HS-5 (cell line): ENCODE results near the gene SH2B2.
"Not testable (repeated sequence)": the region's sequence is repeated elsewhere in the genome, so short reads cannot be mapped to it uniquely, and the experiment has no call there.

Source experiments
- DNase-seq: peaks from one replicate; pipeline ENCODE4 v3.0.0-alpha.2; 2012; ENCODE audit warnings: low read depth

The SH2B2 gene

DNA sequence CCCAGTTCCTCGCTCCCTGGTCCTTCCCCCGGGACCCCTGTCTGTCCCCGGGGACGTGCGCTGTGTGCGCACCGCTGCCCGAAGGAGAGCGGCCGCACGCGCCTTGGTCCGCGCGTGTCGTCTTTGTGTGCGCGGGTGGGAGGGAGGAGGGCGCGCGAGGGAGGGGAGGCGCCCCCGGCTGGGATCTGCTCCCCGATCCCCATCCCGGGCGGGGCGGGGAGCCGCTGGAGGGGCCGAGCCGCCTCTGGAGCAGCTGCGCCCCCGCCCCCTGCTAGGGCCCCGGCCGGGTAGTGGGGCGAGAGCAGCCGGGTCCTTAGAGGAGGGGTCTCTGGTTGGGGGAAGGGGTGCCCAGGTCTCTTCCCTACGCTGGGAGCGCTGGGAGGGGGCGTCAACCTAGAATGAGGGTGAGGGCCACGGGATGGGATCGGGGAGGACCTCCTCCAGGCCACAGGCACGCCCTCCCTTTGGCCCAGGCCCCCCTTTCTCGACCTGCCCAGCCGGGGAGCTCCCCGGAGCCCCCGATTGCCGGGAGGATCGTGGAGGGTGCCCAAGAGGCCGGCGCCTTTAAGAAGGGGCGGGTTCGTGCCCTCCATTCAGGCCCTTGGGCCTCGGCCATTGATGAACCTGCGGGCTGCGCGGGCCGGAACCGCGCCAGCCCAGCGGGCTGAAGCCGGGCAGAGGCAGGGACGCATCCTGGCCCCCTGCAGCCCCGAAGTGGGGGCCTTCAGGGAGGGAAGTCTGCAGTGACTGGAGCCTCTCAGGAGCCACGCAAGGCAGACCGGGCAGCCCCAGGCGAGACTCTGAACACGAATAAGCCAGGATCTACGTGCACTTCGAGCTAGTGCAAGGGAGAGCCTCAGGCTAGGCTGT is 678 bp downstream of the SH2B2 start:
- no peak for DNase-seq

DNA sequence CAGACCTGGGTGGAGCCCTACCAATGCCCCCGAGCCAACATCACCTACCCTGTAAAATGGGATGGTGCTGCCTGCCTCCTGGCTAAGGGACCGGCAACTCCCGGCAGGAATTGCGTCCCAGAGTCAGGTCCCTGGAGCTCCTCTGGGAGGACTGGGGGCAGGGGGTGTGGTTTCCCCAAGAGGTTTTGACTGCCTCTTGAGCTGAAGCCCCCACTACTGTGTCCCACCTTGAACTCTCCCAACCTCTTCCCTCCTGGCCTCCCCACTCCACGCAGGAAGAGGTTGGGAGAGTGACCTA is 1.3 kb downstream of the SH2B2 start:
- DNase-seq: no peak

DNA sequence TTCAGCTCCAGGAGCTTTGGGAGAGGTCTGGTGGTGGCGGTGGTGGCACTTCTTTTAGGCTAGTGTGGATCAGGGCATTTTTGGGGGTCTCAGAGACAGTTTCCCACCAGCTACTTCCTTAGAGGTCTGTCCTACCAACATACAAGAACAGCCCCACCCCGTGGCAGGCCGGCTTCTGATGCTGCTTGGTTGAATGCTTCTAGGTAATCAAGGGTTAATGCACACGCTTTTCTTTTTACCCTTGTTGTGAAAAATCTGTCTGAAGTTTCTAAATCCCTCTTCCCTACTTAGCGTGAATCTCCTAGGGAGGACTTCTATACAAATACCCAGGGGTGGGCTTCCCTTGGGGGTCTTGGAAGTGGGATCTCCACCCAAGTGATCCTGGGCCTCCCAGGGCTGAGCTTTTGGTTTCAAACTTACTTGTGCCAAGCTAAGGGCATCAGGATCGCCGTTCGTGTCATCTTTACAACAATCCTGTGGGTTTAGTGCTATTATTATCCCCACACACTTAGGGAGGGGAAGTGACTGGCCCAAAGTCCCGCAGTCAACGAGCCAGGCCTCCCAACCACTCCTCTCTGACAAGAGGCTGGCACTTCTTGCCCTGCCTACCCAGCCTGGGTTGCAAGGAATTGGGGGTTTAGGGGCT is 1.7 kb downstream of the SH2B2 start:
- DNase-seq: no peak

DNA sequence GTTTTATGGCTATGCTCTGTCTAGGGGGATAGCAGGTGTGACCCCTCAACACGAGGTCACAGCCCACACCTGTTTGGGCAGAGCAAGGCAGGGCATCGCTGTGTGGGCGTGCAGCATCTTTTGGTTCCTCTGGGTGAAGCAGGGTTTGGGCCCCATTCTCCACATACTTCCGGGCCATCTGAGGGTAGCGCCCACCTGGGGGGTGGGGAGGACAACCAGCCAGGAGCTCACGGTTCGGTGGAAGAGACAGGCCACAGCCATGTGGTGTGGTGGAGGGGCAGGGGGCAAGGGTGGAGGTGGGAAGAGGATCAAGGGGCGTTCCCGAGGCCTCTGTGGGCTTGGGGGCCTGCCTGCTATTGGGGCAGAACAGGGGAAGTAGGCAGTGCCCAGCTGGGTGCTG is 2.4 kb downstream of the SH2B2 start:
- no peak for DNase-seq

DNA sequence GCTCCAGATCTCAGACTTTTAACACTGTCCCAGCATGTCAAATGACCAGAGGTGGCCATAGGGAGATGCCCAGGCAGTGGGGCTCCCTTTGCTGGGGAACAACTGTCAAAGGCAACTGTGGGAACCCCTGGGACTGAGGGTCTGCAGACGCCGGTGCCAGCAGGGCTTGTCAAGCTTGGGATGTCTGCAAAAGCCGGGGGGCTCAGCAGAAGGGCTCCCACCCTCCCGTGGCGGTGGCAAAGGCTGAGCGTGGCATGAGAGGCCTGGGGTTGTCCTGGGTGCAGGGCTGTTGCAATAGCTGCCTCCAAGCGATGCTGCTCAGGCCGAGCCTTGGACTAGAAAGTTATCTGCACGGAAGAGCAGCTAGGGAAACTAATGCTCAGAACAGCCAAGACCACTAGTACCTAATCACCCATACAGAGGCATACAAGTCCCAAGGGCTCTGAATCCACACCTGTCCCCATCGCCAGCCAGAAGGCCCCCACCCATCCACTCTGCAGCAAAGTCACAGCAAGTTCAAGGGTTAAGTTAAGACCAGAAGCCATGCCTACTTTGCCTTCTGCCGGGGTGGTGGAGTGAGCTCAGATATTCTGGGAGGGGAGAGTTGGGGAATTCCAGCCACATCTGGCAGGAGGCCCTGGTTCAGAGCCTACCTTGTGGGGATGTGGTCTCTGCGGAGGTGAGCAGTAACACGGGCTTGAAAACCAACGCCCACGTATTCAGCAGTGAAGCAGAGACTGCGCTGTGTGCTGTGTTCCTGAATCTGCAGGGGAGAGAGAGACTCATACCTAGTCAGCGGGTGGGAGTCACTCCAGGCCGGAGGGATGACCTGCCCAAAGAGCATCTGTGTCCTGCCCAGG is 4.6 kb downstream of the SH2B2 start:
- DNase-seq: no peak

DNA sequence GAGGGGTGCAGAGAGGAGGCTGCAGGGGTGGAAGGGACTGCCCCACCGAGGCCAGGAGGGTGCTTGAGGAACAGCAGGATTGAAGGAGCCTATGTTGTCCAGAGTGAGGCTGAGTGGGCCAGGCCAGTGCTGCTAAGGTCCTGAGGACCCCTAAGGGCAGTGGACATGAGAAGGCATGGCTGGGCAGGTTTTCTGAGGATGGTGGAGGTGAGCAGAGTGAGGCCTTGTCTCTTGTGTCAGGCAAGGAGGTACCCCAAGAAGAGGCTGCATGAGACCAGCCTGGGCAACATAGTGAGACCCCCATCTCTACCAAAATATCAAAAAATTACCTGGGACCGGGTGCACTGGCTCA is 5.2 kb downstream of the SH2B2 start:
- DNase-seq: no peak

DNA sequence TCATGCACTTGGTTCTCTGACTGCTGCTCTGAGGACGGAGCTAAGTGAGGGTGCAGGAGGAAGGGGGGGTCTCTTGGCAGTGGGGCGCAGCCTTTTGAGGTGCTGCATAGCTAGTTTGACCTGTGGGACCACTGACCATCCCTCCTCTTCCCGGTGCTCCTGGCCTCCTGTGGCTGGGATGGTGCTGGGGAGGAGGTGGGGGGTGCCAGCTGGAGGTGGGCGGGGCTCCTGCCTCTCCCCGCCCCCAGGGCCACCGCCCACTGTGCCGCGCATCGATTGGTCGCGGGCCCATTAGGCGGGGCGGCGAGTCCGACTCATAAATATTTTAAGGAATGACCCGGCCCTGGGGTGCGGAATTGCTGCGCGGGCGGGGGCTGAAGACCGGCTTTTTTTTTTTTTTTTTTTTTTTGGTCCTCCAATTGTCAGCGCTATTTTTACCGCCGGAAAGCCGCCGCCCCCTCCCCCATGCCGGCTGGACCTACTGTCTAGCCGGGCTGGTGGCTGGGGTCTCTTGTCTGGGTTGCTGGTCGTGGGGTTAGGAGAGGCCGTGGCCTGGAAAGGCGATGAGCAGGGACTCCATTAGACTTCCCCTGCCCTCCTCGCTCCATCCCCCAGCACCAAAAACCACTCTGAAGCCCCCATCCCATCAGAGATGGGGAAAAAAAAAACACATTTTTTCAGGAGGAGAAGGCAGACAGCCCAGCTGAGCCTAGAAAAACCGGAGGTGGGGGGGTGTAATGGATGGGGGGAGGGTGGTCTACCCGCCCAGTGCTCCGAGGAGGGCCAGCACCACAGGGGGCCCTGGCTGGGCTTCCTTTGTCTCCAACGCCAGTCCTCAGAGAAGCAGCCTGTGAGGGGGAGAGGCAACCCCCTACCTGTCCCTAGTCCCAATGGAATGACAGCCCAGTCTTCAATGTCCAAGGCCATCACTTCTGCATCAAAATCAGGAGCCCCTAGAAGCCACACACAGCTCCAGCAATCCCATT is 6.4 kb downstream of the SH2B2 start:
- DNase-seq: no peak

DNA sequence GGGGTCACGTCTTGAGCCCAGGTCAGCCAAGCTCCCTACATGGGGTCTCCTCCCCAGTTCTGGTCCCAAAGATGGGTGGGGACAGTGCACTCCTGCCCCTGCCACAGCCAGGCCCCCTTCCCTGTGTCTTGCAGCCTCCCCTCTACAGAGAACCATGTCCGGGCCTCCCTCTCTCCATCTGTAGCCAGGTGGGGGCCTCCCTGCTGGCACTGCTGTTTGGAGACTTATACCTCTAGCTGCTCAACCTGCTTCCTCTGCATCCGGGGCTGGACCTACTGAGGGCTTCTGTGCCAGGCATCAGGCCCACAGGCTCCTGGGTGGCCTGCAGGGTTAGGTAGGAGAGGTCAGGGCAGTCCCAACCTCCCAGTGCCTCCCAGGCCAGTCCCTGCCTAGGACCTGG is 7.9 kb downstream of the SH2B2 start:
- no peak for DNase-seq

DNA sequence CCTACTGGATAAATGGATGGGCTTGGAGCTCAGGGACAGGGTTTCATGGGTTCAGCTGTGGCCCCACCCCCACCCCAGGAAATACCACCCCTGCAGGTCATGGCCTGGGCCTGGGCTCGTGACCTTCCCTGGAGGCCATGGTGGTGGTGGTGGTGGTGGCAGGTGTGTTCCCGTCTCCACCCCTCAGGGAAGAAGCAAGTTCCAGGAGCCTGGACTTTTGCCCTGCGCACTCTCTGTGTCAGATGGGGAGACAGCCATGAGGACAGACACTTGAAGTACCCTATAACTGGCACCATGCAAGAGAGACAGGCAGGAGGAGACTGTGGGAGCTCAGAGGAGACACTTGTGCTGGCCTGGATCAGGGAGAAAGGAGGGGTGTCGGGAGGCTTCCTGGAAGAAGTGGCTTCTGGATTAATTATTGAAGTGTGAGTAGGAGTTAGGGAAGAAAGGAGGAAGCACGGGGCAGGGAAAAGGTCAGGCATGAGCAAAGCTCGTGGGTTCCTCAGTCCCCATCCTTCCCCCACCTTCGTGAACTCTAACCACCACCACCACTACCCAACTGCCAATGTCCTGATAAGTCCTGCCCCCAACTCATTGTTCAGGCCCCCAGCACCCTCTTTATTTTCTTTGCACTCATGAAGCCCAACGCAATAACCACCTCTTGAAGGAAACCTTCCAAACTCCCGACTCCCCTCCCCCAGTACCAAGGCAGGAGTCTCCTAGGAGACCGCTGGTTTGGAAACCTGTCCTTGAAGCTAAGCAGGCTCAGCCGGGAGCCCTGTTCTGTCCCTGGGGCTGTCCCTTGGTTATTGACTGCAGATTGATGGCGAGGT is 8.9 kb downstream of the SH2B2 start:
- DNase-seq: no peak

DNA sequence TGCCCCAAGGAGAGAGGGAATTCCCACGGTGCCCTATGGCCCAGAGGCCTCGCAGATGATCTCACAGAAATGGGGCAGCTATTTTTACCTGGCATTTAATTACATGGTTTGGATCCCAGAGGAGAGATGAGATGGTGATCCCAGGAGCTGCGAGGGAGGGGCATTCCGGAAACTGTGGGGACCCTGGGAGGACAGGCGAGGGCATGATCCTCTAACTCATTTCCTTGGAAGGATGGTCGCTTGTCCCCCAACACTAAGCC is 9.4 kb downstream of the SH2B2 start:
- DNase-seq: no peak

DNA sequence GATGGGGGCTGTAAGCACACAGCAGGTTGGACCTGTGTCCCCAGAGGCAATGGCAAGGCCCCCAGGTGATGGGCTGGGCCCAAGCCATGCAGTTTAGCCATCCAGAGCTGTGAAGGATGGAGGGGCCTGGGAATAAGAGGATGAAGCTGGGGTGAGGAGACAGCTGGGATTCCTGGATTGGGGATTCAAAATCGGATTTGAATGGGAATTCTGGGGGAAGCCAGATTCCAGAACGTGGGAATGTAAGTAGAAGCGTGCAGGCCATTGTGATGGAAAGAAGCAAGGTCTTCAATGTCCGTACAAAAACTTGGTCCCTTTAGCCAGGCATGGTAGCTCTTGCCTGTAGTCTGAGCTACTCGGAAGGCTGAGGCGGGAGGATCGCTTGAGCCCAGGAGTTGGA is 9.8 kb downstream of the SH2B2 start:
- no peak for DNase-seq

DNA sequence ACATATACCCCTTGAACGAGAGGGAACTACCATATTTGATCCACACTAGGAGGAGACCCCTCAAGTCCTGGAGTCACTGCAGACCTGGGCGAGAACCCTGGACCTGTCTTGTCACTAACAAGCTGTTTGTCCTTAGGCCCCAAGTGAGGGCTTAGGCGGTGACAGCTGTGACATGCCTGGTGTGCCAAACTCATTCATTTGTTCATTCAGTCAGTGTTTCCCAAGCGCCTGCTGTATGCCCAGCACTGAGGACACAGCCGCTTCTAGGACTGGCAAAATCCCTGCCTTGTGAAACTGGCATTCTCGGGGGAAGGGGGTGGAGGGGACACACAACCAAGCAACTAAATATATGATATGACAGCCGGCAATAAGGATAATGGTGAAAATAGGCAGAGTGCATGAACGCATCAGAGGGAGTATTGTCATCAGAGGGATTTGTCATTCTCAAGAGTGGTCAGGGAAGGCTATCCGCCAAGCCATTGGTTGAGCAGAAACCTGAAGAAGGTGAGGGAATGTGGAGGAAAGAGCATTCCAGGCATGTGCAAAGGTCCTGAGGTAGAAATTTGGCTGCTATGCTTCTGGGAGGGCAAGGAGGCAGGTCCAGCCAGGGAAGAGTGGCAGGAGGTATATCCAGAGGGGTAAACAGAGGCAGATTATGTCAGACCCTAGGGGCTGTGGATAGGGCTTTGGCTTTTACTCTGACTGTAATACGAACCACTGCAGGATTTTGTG is 11.0 kb downstream of the SH2B2 start:
- no peak for DNase-seq

DNA sequence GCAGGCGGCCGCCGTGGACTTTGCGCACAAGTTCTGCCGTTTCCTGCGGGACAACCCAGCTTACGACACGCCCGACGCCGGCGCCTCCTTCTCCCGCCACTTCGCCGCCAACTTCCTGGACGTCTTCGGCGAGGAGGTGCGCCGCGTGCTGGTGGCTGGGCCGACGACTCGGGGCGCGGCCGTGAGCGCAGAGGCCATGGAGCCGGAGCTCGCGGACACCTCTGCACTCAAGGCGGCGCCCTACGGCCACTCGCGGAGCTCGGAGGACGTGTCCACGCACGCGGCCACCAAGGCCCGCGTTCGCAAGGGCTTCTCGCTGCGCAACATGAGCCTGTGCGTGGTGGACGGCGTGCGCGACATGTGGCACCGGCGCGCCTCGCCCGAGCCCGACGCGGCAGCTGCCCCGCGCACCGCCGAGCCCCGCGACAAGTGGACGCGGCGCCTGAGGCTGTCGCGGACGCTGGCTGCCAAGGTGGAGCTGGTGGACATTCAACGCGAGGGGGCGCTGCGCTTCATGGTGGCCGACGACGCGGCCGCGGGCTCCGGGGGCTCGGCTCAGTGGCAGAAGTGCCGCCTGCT is 14.1 kb downstream of the SH2B2 start:
- no peak for DNase-seq

DNA sequence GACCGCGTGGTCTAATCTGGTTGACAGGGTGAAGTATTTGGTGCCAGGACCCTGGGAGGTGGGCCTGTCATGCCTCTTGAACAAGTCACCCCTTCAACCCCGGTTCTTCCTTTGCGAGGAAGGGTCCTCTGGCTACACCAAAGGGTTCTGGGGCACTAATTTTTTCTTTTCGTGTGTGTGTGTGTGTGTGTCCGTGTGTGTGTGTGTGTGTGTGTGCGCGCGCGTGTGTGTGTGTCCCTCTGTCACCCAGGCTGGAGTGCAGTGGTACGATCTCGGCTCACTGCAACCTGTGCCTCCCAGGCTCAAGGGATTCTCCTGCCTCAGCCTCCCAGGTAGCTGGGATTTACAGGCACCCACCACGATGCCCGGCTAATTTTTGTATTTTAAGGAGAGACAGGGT is 14.7 kb downstream of the SH2B2 start:
- not testable (repeated sequence) for DNase-seq

DNA sequence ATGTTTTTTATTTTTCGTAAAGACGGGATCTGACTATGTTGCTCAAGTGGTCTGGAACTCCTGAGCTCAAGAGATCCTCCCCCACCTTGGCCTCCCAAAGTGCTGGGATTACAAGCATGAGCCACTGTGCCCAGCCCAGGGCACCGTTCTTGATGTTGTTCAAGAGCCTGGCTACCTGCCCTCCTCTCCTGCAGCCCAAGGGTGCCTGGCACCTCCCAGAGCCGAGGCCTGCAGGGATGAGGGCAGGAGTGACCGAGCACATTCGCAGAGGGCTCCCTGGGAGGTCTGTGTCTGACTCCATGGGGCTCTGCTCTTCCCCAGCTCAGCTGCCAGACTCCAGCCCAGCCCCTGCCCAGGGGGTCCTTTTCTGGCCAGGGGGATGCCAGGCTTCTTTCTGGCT is 15.4 kb downstream of the SH2B2 start:
- DNase-seq: no peak

DNA sequence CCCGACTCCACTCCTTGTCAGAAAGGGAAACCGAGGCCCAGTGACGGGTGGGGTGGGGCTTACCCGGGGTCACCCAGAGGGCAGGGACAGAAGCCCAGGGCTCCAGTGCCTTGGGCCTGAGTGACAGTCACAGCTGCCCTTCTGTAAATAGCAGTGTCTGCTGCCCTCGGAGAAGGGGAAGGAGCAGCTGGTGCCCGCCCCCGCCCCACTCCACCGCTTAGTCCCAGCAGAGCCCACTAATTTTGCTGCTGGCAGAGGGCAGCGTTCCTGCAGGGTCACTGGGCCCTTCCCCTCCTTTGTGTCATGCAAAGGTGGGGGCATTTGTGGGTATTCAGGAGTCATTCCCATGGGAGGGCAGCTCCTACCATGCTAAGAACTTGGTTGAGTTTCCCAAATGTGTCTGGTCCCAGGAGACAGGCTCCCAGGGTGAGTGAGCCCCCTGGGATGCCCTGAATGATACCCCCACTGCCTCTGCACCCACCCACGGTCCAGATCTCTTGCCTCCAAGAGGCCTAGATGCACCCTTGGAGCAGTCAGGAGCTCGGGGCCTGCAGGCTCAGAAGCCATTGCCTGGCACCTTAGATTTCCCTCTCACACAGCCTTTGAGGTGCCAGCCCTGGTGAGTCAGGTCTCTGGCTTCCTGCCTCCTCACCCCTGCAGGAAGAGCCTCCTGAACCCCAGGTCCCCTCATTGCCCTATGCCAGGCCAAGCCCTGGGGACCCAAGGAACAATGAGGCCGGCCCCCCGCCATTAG is 17.2 kb downstream of the SH2B2 start:
- no peak for DNase-seq

DNA sequence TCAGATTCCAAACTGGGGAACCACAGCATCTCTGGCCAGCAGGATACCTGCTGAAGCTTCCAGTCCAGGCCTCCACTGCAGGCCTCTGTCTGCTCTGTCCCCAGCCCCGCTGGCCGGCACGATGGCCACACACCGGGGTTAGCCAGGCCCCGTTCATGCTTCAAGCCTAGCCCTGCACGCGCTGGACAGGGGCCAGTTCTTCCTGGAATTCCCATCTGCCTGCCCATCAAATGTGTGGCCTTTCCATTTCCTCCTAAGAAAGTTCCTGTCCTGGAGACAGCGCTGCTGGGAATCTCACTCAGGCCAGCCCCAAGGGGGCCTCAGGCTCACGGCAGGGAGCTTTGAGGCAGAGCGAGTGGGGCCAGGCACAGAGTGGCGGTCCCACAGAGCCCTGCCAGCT is 18.0 kb downstream of the SH2B2 start:
- DNase-seq: no peak

DNA sequence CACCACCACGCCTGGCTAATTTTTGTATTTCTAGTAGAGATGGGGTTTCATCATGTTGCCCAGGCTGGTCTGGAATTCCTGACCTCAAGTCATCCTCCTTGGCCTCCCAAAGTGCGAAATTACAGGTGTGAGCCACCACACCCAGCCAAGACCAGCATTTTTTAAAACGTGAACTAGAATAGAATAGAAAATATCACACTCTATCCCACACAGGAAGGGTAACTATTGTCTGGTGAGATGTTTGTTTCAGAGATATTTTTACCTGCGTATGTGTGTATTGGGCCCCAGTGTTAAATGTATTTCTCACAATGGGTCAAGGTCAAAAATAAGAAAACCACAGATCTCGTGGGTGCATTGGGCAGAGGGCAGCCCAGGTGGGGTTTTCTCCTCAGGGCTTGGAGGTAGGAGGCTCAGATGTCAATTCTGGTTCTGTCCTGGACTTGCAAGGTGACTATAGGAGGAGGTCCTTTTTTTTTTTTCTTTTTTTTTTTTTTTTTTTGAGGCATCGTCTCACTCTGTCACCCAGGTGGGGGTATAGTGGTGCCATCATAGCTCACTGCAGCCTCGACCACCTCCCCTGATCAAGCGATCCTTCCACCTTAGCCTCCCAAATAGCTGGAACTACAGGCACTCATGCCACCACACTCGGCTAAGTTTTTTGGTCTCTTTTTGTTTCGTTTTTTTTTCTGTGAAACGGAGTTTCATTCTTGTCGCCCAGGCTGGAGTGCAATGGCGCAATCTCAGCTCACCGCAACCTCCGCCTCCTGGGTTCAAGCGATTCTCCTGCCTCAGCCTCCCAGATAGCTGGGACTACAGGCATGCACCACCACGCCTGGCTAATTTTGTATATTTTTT is 19.0 kb downstream of the SH2B2 start:
- no peak for DNase-seq
